Medulla oblongata (tissue), 1 donor: ENCODE results near the gene MAD1L1.
"Not testable (repeated sequence)": the region's sequence is repeated elsewhere in the genome, so short reads cannot be mapped to it uniquely, and the experiment has no call there.

ENCODE experiments used
- DNase-seq: peaks from one replicate; pipeline ENCODE4 v3.0.0-alpha.2; 2015; ENCODE audit errors: extremely low spot score

MAD1L1 gene

GRCh38 chr7:2068693-2069471 is 163.9 kb downstream of the MAD1L1 start:
- no peak for DNase-seq

- no peak for DNase-seq
Observed at GRCh38 chr7:2066251-2066919, 166.4 kb downstream of the MAD1L1 start.

GRCh38 chr7:2065528-2065927 is 167.2 kb downstream of the MAD1L1 start:
- no peak for DNase-seq

GRCh38 chr7:2063563-2064260 is 169.0 kb downstream of the MAD1L1 start:
- no peak for DNase-seq

- DNase-seq: no peak
Observed at GRCh38 chr7:2062648-2063047, 170.1 kb downstream of the MAD1L1 start.

- no peak for DNase-seq
Observed at GRCh38 chr7:2060701-2061100, 172.0 kb downstream of the MAD1L1 start.

- DNase-seq: no peak
Observed at GRCh38 chr7:2059964-2060700, 172.6 kb downstream of the MAD1L1 start.

GRCh38 chr7:2058246-2058645 is 174.5 kb downstream of the MAD1L1 start:
- not testable (repeated sequence) for DNase-seq

GRCh38 chr7:2055956-2056355 is 176.8 kb downstream of the MAD1L1 start:
- no peak for DNase-seq

GRCh38 chr7:2054927-2055326 is 177.8 kb downstream of the MAD1L1 start:
- DNase-seq: no peak

GRCh38 chr7:2053395-2053794 is 179.3 kb downstream of the MAD1L1 start:
- no peak for DNase-seq

- DNase-seq: no peak
Observed at GRCh38 chr7:2052657-2053048, 180.1 kb downstream of the MAD1L1 start.

GRCh38 chr7:2051707-2052656 is 180.8 kb downstream of the MAD1L1 start:
- no peak for DNase-seq

GRCh38 chr7:2050511-2050866 is 182.3 kb downstream of the MAD1L1 start:
- DNase-seq: no peak

GRCh38 chr7:2049782-2050510 is 182.8 kb downstream of the MAD1L1 start:
- DNase-seq: no peak

GRCh38 chr7:2049111-2049781 is 183.5 kb downstream of the MAD1L1 start:
- DNase-seq: no peak

- no peak for DNase-seq
Observed at GRCh38 chr7:2048531-2048930, 184.2 kb downstream of the MAD1L1 start.

GRCh38 chr7:2048006-2048405 is 184.7 kb downstream of the MAD1L1 start:
- DNase-seq: no peak
